CD4-positive, CD25-positive, alpha-beta regulatory T cell (primary cell): ENCODE data around the gene GABPA. TPM values are rescaled to one million over a fixed set of nuclear protein-coding genes. Genes with fewer than 3 reads are reported as not detected.
A peak's percentile ranks its signal among the peaks of the same experiment; 100 is the strongest.
"Not testable (repeated sequence)": the region's sequence is repeated elsewhere in the genome, so short reads cannot be mapped to it uniquely, and the experiment has no call there.

ENCODE experiments used
- ATAC-seq, 2 donors: fragments of 150-1000 bp; cut with Tn5 transposase; one replicate each; pipeline ENCODE4 v1.10.0; 2021; ENCODE audit warnings: low read depth in 2 of 2, moderate number of reproducible peaks in 2 of 2, moderate library complexity in 1 of 2
- DNase-seq, 3 donors: peaks; one replicate each; pipeline versions ENCODE4 v3.0.0 to v3.0.0-alpha.2; 2012 to 2022; ENCODE audit warnings: mixed read lengths in 1 of 3
- H3K27ac ChIP-seq: one replicate; pipeline ENCODE4 v1.7.0; 2013; ENCODE audit warnings: mild to moderate bottlenecking, low read length; ENCODE audit not compliant: insufficient read depth, poor library complexity, severe bottlenecking
- H3K27me3 ChIP-seq: one replicate; pipeline ENCODE4 v1.7.0; 2013; ENCODE audit warnings: low read length; ENCODE audit not compliant: control insufficient read depth, insufficient read depth
- H3K36me3 ChIP-seq: one replicate; pipeline ENCODE4 v1.7.0; 2013; ENCODE audit warnings: mild to moderate bottlenecking, low read length, moderate library complexity; ENCODE audit not compliant: control insufficient read depth, insufficient read depth
- H3K4me1 ChIP-seq: 2 replicates; pipeline ENCODE4 v1.7.0; 2013; ENCODE audit warnings: mild to moderate bottlenecking, low read length; ENCODE audit not compliant: insufficient read depth, control insufficient read depth, poor library complexity, severe bottlenecking
- H3K4me3 ChIP-seq: one replicate; pipeline ENCODE4 v1.7.0; 2013; ENCODE audit warnings: low read depth, mild to moderate bottlenecking, low read length, moderate library complexity
- H3K9me3 ChIP-seq, 2 experiments: 1 replicate in 1 of 2; 2 replicates in 1 of 2; pipeline ENCODE4 v1.7.0; 2013; ENCODE audit warnings: low read length in 2 of 2, mild to moderate bottlenecking in 1 of 2, moderate library complexity in 1 of 2; ENCODE audit not compliant: control insufficient read depth in 2 of 2
- H3K27ac Mint-ChIP-seq, 3 donors: one replicate each; pipeline ENCODE4 v1.8.0; 2020 to 2022; ENCODE audit warnings: mild to moderate bottlenecking in 3 of 3, mixed read lengths in 3 of 3, moderate library complexity in 2 of 3
- H3K27me3 Mint-ChIP-seq: one replicate; pipeline ENCODE4 v1.8.0; 2022; ENCODE audit warnings: mild to moderate bottlenecking, mixed read lengths
- H3K36me3 Mint-ChIP-seq: one replicate; pipeline ENCODE4 v1.8.0; 2020; ENCODE audit warnings: mixed read lengths
- H3K4me1 Mint-ChIP-seq, 4 donors: one replicate each; pipeline ENCODE4 v1.8.0; 2020 to 2022; ENCODE audit warnings: mixed read lengths in 4 of 4, mild to moderate bottlenecking in 1 of 4
- H3K4me3 Mint-ChIP-seq, 4 donors: one replicate each; pipeline ENCODE4 v1.8.0; 2020 to 2022; ENCODE audit warnings: mild to moderate bottlenecking in 4 of 4, mixed read lengths in 4 of 4, moderate library complexity in 3 of 4
- H3K9me3 Mint-ChIP-seq, 7 donors: one replicate each; pipeline ENCODE4 v1.8.0; 2020 to 2022; ENCODE audit warnings: mixed read lengths in 7 of 7, mild to moderate bottlenecking in 3 of 7, moderate library complexity in 2 of 7
- polyA plus RNA-seq, 4 donors: library from polyadenylated mRNA; unstranded; fragments of 300-500 nt; fragmentation: Illumina TruSeq; gene quantifications; one replicate each; pipeline ENCODE4 v1.2.3, GENCODE V29; 2021
- total RNA-seq: library from RNA; stranded (reverse); gene quantifications from one replicate; pipeline ENCODE4 v1.2.3, GENCODE V29; 2022

The GABPA gene
- total and polyA plus RNA-seq, 5 donors from 2014 or later, result 15.3 to 21.3 (median 17.5) TPM

DNA sequence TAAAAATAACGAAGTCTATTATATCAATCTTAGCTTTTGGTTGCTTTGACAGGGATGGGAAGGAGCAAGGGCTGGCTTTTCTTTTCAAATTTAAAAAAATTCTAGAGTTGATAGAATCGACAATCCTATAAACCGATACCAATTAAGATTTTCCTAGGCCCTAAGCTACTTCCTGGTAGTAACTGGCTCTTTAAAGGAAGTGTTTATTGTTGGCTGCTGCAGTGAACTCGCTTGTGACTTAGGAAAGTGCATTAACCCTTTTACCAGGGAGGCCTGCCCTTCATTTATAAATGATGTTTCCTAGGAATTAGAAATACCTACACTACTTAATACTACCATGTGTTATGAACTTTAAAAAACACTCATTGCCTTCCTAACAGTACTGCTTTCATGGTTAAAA, 33.2 kb upstream of the GABPA start:
- H3K4me3 Mint-ChIP-seq, result no peak overlapping the region
- no peaks in the 10 kb centered on the region for H3K36me3 Mint-ChIP-seq
- H3K27ac Mint-ChIP-seq, result no peak overlapping the region
- ATAC-seq, result no peak
- Histone ChIP-seq H3K27me3 (no peaks in the 10 kb centered on the region), H3K4me3 (no peak overlapping the region), H3K9me3 (no peaks in the 10 kb centered on the region), H3K36me3 (no peaks in the 10 kb centered on the region), H3K27ac (no peak overlapping the region), H3K4me1 (no peaks in the 10 kb centered on the region)
- H3K9me3 Mint-ChIP-seq, result peaks cover 0 to 5% (median 0%) of the 10 kb centered on the region in 7 donors
- no peaks in the 10 kb centered on the region for H3K27me3 Mint-ChIP-seq
- no peak for DNase-seq
- no peaks in the 10 kb centered on the region for H3K4me1 Mint-ChIP-seq

DNA sequence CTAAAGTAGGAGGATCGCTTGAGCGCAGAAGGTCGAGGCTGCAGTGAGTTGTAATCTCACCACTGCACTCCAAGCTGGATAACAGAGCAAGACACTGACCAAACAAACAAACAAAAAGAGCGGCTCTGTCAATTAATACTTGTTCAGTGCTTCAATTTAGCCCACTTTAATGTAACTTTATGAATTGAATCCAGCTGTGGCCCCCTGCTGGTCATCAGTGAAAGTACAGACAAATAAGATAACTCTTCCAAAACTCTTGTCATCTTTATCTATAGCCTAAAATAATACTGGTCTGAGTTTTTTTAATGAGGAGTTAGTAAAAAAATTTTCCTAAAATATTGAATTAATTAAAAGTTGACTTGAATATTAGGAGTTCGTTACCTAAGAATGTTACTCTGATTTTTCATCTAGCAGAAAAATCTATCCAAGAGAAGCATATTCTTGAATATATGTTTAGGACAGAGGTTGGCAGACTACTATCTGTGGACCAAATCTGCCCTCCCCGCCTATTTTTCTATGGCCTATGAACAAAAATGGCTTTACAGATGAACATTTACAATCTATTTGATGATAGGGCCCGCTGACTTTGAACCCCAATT, 26.2 kb upstream of the GABPA start:
- Mint-ChIP-seq H3K9me3 (no peaks in the 10 kb centered on the region), H3K36me3 (no peaks in the 10 kb centered on the region), H3K4me1 (no peaks in the 10 kb centered on the region), H3K27ac (no peak overlapping the region), H3K27me3 (no peaks in the 10 kb centered on the region), H3K4me3 (no peak overlapping the region)
- no peaks in the 10 kb centered on the region for H3K9me3 ChIP-seq
- no peak overlapping the region for H3K27ac ChIP-seq
- H3K36me3 ChIP-seq, result no peaks in the 10 kb centered on the region
- no peak overlapping the region for H3K4me3 ChIP-seq
- no peaks in the 10 kb centered on the region for H3K4me1 ChIP-seq
- no peaks in the 10 kb centered on the region for H3K27me3 ChIP-seq
- ATAC-seq (no peak), DNase-seq (peak; percentile 27 to 68 (median 52))

DNA sequence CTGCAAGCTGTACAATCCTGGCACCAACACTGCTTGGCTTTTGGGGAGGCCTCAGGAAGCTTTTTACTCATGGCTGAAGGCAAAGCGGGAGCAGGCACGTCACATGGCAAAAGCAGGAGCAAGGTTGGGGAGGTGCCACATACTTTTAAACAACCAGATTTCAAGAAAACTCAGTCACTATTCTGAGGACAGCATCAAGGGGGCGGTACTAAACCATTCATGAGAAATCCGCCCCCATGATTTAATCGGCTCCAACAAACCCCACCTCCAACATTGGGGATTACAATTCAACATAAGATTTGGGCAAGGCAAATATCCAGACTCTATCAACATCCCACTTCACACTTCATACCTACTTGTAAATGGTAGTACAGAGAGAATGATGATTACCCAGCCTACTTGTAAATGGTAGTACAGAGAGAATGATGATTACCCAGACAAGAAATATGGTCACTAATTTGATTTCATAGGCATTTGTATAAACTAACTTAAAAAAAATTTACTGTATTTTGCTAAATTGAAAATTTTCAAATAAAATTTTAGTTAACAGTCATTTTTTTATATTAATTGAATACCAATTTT, 25.0 kb upstream of the GABPA start:
- Mint-ChIP-seq H3K4me1 (no peaks in the 10 kb centered on the region), H3K27ac (no peak overlapping the region), H3K36me3 (no peaks in the 10 kb centered on the region), H3K9me3 (no peaks in the 10 kb centered on the region), H3K4me3 (no peak overlapping the region), H3K27me3 (no peaks in the 10 kb centered on the region)
- ATAC-seq, result no peak
- H3K4me1 ChIP-seq, result no peaks in the 10 kb centered on the region
- DNase-seq, result no peak
- no peaks in the 10 kb centered on the region for H3K36me3 ChIP-seq
- no peak overlapping the region for H3K4me3 ChIP-seq
- H3K9me3 ChIP-seq, result no peaks in the 10 kb centered on the region
- no peak overlapping the region for H3K27ac ChIP-seq
- no peaks in the 10 kb centered on the region for H3K27me3 ChIP-seq

DNA sequence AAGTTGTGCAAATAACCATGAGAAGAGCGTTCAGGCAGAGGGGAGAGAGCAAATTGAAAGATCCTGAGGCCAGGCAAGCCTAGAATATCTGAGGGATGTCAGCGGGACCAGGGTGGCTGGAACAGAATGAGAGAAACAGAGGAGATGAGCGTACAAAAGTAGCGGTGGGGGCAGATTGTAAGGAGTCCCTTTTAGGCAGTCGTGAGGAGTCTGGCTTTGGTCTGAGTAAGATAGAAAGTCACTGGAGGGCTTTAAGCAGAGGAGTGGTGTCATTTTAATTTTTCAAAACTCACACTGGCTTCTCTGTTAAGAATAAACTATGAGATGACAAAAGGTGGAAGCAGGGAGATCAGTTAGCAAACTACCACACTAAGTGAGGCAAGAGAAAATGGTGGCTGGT, 24.2 kb upstream of the GABPA start:
- H3K4me1 Mint-ChIP-seq, result no peaks in the 10 kb centered on the region
- no peaks in the 10 kb centered on the region for H3K27me3 Mint-ChIP-seq
- Histone ChIP-seq H3K4me1 (no peaks in the 10 kb centered on the region), H3K27me3 (no peaks in the 10 kb centered on the region), H3K9me3 (no peaks in the 10 kb centered on the region), H3K27ac (no peak overlapping the region), H3K36me3 (no peaks in the 10 kb centered on the region), H3K4me3 (no peak overlapping the region)
- no peak overlapping the region for H3K27ac Mint-ChIP-seq
- no peaks in the 10 kb centered on the region for H3K36me3 Mint-ChIP-seq
- ATAC-seq, result no peak
- H3K4me3 Mint-ChIP-seq, result peak overlapping the region in 1 of 4 donors; percentile 47
- no peaks in the 10 kb centered on the region for H3K9me3 Mint-ChIP-seq
- DNase-seq, result no peak

DNA sequence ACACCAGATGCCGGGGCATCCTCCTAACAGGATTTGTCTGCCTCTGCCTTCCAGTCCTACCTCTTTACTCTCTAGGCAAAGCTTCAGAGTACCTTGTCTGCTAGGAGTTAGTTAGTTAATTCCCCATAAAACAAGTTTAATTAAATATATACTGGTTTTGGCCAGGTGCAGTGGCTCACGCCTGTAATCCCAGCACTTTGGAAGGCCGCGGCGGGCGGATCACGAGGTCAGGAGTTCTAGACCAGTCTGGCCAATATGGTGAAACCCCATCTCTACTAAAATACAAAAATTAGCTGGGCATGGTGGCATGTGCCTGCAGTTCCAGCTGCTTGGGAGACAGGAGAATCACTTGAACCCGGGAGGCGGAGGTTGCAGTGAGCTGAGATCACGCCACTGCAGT, 20.7 kb upstream of the GABPA start:
- not testable (repeated sequence) for H3K4me1 Mint-ChIP-seq, H3K9me3 Mint-ChIP-seq, H3K27me3 ChIP-seq, ATAC-seq, H3K27ac Mint-ChIP-seq, H3K36me3 ChIP-seq, DNase-seq, H3K9me3 ChIP-seq, H3K4me1 ChIP-seq, H3K4me3 ChIP-seq, H3K4me3 Mint-ChIP-seq, H3K27me3 Mint-ChIP-seq, H3K27ac ChIP-seq
- H3K36me3 Mint-ChIP-seq, result peaks cover 10% of the 10 kb centered on the region

DNA sequence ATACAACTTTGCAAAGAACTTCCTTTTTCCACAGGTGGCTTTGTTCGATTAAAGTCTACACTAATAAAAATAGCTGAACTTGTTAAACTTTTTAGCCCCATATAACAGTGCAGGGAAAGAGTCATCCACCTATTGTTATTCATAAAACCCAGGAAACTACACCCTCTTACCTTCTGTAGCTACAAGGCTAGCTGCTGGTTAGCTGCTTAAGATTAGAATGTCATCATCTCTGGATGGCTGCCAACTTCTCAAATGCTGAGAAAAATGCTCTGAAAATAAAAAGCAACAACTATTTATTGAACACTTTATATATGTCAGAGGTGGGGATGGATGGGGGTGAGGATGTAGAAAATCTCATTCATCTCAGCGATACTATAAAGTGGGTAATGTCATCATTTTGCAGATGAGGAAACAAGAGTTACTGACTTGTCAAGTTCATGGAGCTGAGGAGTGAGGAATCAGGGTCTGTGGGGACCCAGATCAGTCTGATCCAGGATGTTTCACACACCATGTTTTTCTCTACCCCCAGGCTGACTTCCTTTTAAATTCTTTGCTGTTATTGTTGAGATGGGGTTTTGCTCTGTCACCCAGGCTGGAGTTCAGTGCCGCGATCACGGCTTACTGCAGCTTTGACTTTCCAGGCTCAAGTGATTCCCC, 17.2 kb upstream of the GABPA start:
- Mint-ChIP-seq H3K9me3 (no peaks in the 10 kb centered on the region), H3K36me3 (peaks cover 21% of the 10 kb centered on the region), H3K27me3 (no peaks in the 10 kb centered on the region), H3K4me1 (peaks cover 0 to 7% (median 2%) of the 10 kb centered on the region in 4 donors), H3K27ac (no peak overlapping the region), H3K4me3 (no peak overlapping the region)
- DNase-seq, result no peak
- Histone ChIP-seq H3K9me3 (no peaks in the 10 kb centered on the region), H3K27ac (no peak overlapping the region), H3K36me3 (peaks cover 11% of the 10 kb centered on the region), H3K4me1 (no peaks in the 10 kb centered on the region), H3K27me3 (no peaks in the 10 kb centered on the region), H3K4me3 (no peak overlapping the region)
- no peak for ATAC-seq

DNA sequence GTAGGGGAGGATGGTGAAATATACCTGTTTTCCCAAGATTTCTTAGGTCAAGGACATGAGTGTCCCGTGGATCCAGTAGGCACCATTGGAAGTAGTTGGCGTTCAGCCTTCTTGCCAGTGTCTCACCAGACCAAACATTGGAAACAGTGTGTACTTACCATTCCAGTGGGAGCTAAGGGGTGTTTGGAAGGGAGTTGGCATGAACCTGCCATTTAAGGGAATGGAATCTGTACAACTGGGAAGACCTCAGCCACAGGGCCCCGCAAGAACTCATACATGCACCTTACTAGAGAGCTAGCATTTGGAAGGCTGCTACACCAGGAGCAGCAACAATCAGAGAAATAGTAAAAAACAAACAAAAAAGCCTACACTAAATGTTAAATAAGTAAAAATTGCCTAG, 12.8 kb upstream of the GABPA start:
- H3K27ac ChIP-seq, result no peak overlapping the region

DNA sequence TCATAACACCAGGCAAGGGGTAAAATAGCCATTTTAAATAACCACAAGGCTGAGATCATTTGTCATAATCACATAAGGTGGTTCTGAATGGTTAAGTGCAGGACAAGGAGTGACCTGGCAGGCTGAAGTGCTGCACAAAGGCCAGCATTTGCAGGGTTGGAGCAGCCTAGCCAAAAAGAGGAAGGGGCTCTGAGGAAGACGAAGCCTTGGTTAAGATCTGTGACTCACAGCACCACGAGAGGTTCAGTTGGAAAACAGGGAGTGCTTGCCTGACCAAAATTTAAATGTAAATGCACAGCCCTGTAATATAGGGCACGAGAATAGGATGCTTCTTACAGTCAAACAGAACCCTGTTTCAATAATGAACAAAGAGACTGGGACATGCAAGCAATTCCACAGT, 12.1 kb upstream of the GABPA start:
- H3K9me3 ChIP-seq, result no peaks in the 10 kb centered on the region
- H3K4me1 ChIP-seq, result no peaks in the 10 kb centered on the region
- no peak overlapping the region for H3K27ac ChIP-seq
- no peaks in the 10 kb centered on the region for H3K27me3 ChIP-seq
- no peak overlapping the region for H3K4me3 ChIP-seq
- peaks cover 58% of the 10 kb centered on the region for H3K36me3 ChIP-seq
- no peak overlapping the region for H3K4me3 Mint-ChIP-seq
- H3K27me3 Mint-ChIP-seq, result no peaks in the 10 kb centered on the region
- ATAC-seq (no peak), DNase-seq (no peak)
- H3K27ac Mint-ChIP-seq, result no peak overlapping the region
- H3K4me1 Mint-ChIP-seq, result peaks cover 0 to 9% (median 6%) of the 10 kb centered on the region in 4 donors
- H3K9me3 Mint-ChIP-seq, result no peaks in the 10 kb centered on the region
- H3K36me3 Mint-ChIP-seq, result peaks cover 51% of the 10 kb centered on the region

More for the DNA sequence above, 12.8 kb upstream of the GABPA start:
- ATAC-seq, result no peak
- H3K4me3 ChIP-seq, result no peak overlapping the region
- H3K4me1 ChIP-seq, result no peaks in the 10 kb centered on the region
- H3K36me3 ChIP-seq, result peaks cover 51% of the 10 kb centered on the region
- H3K9me3 ChIP-seq, result no peaks in the 10 kb centered on the region
- no peaks in the 10 kb centered on the region for H3K27me3 Mint-ChIP-seq
- no peaks in the 10 kb centered on the region for H3K27me3 ChIP-seq
- H3K27ac Mint-ChIP-seq, result no peak overlapping the region
- no peak overlapping the region for H3K4me3 Mint-ChIP-seq
- H3K9me3 Mint-ChIP-seq, result no peaks in the 10 kb centered on the region
- H3K36me3 Mint-ChIP-seq, result peaks cover 48% of the 10 kb centered on the region
- H3K4me1 Mint-ChIP-seq, result peaks cover 0 to 7% (median 6%) of the 10 kb centered on the region in 4 donors
- no peak for DNase-seq
